ENCODE results near the gene PLD5.

DNA sequence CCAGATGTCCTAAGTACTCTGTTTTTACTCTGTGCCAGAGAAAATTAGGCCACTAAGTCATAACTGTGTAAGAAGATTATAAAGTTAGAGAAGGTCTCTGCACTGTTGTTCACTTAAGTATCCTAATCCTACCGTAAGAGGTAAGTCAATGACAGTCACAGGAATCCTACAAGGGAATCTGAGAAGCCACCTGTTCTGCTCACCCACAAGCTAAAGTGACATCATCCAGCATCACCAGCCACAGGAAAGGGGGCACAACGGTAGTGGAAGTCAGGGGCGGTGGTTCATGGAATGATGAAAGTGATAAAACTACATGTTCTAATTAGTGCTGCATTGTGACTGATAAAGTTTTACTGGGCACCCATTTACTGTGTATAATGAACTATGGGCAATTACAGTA lies 92.7 kb downstream of the PLD5 start:
- TF ChIP-seq, protein P1, sequence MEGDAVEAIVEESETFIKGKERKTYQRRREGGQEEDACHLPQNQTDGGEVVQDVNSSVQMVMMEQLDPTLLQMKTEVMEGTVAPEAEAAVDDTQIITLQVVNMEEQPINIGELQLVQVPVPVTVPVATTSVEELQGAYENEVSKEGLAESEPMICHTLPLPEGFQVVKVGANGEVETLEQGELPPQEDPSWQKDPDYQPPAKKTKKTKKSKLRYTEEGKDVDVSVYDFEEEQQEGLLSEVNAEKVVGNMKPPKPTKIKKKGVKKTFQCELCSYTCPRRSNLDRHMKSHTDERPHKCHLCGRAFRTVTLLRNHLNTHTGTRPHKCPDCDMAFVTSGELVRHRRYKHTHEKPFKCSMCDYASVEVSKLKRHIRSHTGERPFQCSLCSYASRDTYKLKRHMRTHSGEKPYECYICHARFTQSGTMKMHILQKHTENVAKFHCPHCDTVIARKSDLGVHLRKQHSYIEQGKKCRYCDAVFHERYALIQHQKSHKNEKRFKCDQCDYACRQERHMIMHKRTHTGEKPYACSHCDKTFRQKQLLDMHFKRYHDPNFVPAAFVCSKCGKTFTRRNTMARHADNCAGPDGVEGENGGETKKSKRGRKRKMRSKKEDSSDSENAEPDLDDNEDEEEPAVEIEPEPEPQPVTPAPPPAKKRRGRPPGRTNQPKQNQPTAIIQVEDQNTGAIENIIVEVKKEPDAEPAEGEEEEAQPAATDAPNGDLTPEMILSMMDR (IDR thresholded peaks at IDR 0.05; ENCODE audit: low read depth, low read length, poor library complexity, severe bottlenecking), result no peak
- no peak for TF ChIP-seq EZH2phosphoT487 (IDR thresholded peaks at IDR 0.05; ENCODE audit: borderline replicate concordance, low read length)

Measured in DOHH2 (cell line).